Neural progenitor cell (in vitro differentiated cells): ENCODE results near the gene SH3PXD2B. TPM values are rescaled to one million over a fixed set of nuclear protein-coding genes. Genes with fewer than 3 reads are reported as not detected.

Experiments used
- DNase-seq: peaks from one replicate; pipeline ENCODE4 v3.0.0-alpha.2; 2016; ENCODE audit warnings: low spot score
- H2AFZ ChIP-seq: fragments of 200-600 bp; sonication (generic); replicated peaks from 2 replicates; pipeline ENCODE4 v1.6.1; 2016; ENCODE audit warnings: antibody characterized with exemption
- H3F3A ChIP-seq: fragments of 200-600 bp; sonication (generic); 2 replicates; pipeline ENCODE4 v1.6.1; 2016; ENCODE audit warnings: antibody characterized with exemption, low read depth
- H3K27ac ChIP-seq: fragments of 200-600 bp; sonication (generic); 2 replicates; pipeline ENCODE4 v1.5.1; 2016; ENCODE audit warnings: mild to moderate bottlenecking
- H3K27me3 ChIP-seq: fragments of 200-600 bp; sonication (generic); 2 replicates; pipeline ENCODE4 v1.6.1; 2016; ENCODE audit warnings: mild to moderate bottlenecking, moderate library complexity
- H3K36me3 ChIP-seq: fragments of 200-600 bp; sonication (generic); 2 replicates; pipeline ENCODE4 v1.5.1; 2016
- H3K4me1 ChIP-seq: fragments of 200-600 bp; sonication (generic); 2 replicates; pipeline ENCODE4 v1.6.1; 2016; ENCODE audit warnings: mixed run types
- H3K4me2 ChIP-seq: fragments of 200-600 bp; sonication (generic); 2 replicates; pipeline ENCODE4 v1.6.1; 2016
- H3K4me3 ChIP-seq: fragments of 200-600 bp; sonication (generic); 2 replicates; pipeline ENCODE4 v1.5.1; 2016
- H3K79me2 ChIP-seq: fragments of 200-600 bp; sonication (generic); 2 replicates; pipeline ENCODE4 v1.6.1; 2016; ENCODE audit warnings: low read depth
- H3K9ac ChIP-seq: fragments of 200-600 bp; sonication (generic); 2 replicates; pipeline ENCODE4 v1.6.1; 2016
- H3K9me3 ChIP-seq: fragments of 200-600 bp; sonication (generic); 2 replicates; pipeline ENCODE4 v1.5.1; 2016; ENCODE audit warnings: low read depth
- H4K20me1 ChIP-seq: fragments of 200-600 bp; sonication (generic); 2 replicates; pipeline ENCODE4 v1.6.1; 2016; ENCODE audit warnings: low read depth
- H3K27ac Mint-ChIP-seq: 3 replicates; pipeline ENCODE4 v1.8.0; 2021; ENCODE audit warnings: mixed read lengths
- H3K27me3 Mint-ChIP-seq: 2 replicates; pipeline ENCODE4 v1.8.0; 2022; ENCODE audit warnings: low read depth, mild to moderate bottlenecking, inconsistent platforms, moderate library complexity, mixed read lengths; ENCODE audit not compliant: insufficient read depth
- H3K36me3 Mint-ChIP-seq: 3 replicates; pipeline ENCODE4 v1.8.0; 2021; ENCODE audit warnings: mixed read lengths
- H3K4me1 Mint-ChIP-seq: 3 replicates; pipeline ENCODE4 v1.8.0; 2021; ENCODE audit warnings: mixed read lengths
- H3K4me3 Mint-ChIP-seq: 3 replicates; pipeline ENCODE4 v1.8.0; 2021; ENCODE audit warnings: mild to moderate bottlenecking, moderate library complexity, mixed read lengths
- H3K9me3 Mint-ChIP-seq: 3 replicates; pipeline ENCODE4 v1.8.0; 2020; ENCODE audit warnings: mixed read lengths
- CTCF ChIP-seq: fragments of 200-600 bp; sonication (generic); IDR thresholded peaks from 2 replicates; pipeline ENCODE4 v1.5.1; 2017; ENCODE audit warnings: antibody characterized with exemption, mild to moderate bottlenecking
- EZH2 ChIP-seq: fragments of 200-600 bp; sonication (generic); IDR thresholded peaks from 2 replicates; pipeline ENCODE4 v1.6.1; 2017; ENCODE audit warnings: antibody characterized with exemption, mild to moderate bottlenecking, moderate library complexity
- EZH2phosphoT487 ChIP-seq: fragments of 200-600 bp; sonication (generic); IDR thresholded peaks from 2 replicates; pipeline ENCODE4 v1.6.1; 2017; ENCODE audit warnings: antibody characterized with exemption
- total RNA-seq: library from RNA; depleted of rRNA; stranded (reverse); fragments of >200 nt; gene quantifications from 2 replicates; pipeline ENCODE4 v1.2.3, GENCODE V29; 2015; ENCODE audit warnings: low replicate concordance

Gene SH3PXD2B
- total RNA-seq, 1 donor from 2014 or later: 27.3 TPM

GRCh38 chr5:172497591-172498255, 43.4 kb upstream of the SH3PXD2B start:
- Mint-ChIP-seq H3K4me3 (no peak overlapping the region), H3K27ac (peak overlapping the region; percentile 11), H3K9me3 (no peaks in the 10 kb centered on the region), H3K4me1 (no peaks in the 10 kb centered on the region), H3K36me3 (no peaks in the 10 kb centered on the region), H3K27me3 (peaks cover 10% of the 10 kb centered on the region)
- Histone ChIP-seq H3K4me1 (no peaks in the 10 kb centered on the region), H4K20me1 (no peaks in the 10 kb centered on the region), H3K4me2 (no peak overlapping the region), H3K79me2 (no peaks in the 10 kb centered on the region), H3K27ac (no peak overlapping the region), H3K9ac (no peak overlapping the region), H3K9me3 (no peaks in the 10 kb centered on the region), H2AFZ (no peak overlapping the region), H3K36me3 (no peaks in the 10 kb centered on the region), H3F3A (no peaks in the 10 kb centered on the region), H3K27me3 (no peaks in the 10 kb centered on the region), H3K4me3 (no peak overlapping the region)
- no peak for DNase-seq
- TF ChIP-seq CTCF (no peak), EZH2phosphoT487 (no peak), EZH2 (no peak)

- H2AFZ ChIP-seq: no peak overlapping the region
- Mint-ChIP-seq H3K4me1 (no peaks in the 10 kb centered on the region), H3K27me3 (peaks cover 11% of the 10 kb centered on the region)
These were observed 42.5 kb upstream of the SH3PXD2B start for GRCh38 chr5:172496671-172497371.

GRCh38 chr5:172494630-172495505, 40.5 kb upstream of the SH3PXD2B start:
- no peak overlapping the region for H3K4me3 ChIP-seq
- H2AFZ ChIP-seq: no peak overlapping the region
- H3K27ac ChIP-seq: no peak overlapping the region
- no peaks in the 10 kb centered on the region for H3K27me3 ChIP-seq
- no peaks in the 10 kb centered on the region for H3K9me3 ChIP-seq
- no peaks in the 10 kb centered on the region for H3K4me1 ChIP-seq
- H3K4me2 ChIP-seq: no peak overlapping the region
- H4K20me1 ChIP-seq: no peaks in the 10 kb centered on the region
- H3K79me2 ChIP-seq: no peaks in the 10 kb centered on the region
- H3F3A ChIP-seq: no peaks in the 10 kb centered on the region
- H3K4me3 Mint-ChIP-seq: no peak overlapping the region
- no peaks in the 10 kb centered on the region for H3K36me3 ChIP-seq
- no peaks in the 10 kb centered on the region for H3K4me1 Mint-ChIP-seq
- no peak overlapping the region for H3K9ac ChIP-seq
- H3K27ac Mint-ChIP-seq: peak overlapping the region; percentile 21
- TF ChIP-seq EZH2phosphoT487 (no peak), EZH2 (no peak), CTCF (no peak)
- no peaks in the 10 kb centered on the region for H3K9me3 Mint-ChIP-seq
- no peaks in the 10 kb centered on the region for H3K36me3 Mint-ChIP-seq
- no peak for DNase-seq
- peaks cover 10% of the 10 kb centered on the region for H3K27me3 Mint-ChIP-seq

More at GRCh38 chr5:172496671-172497371, 42.5 kb upstream of the SH3PXD2B start:
- DNase-seq: no peak
- TF ChIP-seq EZH2phosphoT487 (no peak), CTCF (no peak), EZH2 (no peak)
- Histone ChIP-seq H3K4me2 (no peak overlapping the region), H4K20me1 (no peaks in the 10 kb centered on the region), H3K79me2 (no peaks in the 10 kb centered on the region), H3K4me1 (no peaks in the 10 kb centered on the region), H3K9me3 (no peaks in the 10 kb centered on the region), H3K27me3 (no peaks in the 10 kb centered on the region), H3K36me3 (no peaks in the 10 kb centered on the region), H3K9ac (no peak overlapping the region), H3K27ac (no peak overlapping the region), H3K4me3 (no peak overlapping the region), H3F3A (no peaks in the 10 kb centered on the region)
- H3K27ac Mint-ChIP-seq: no peak overlapping the region
- H3K36me3 Mint-ChIP-seq: no peaks in the 10 kb centered on the region
- no peaks in the 10 kb centered on the region for H3K9me3 Mint-ChIP-seq
- no peak overlapping the region for H3K4me3 Mint-ChIP-seq
